Globus pallidus (tissue), 1 donor: ENCODE measurements around the gene ACAT1.
"Not testable (repeated sequence)": the region's sequence is repeated elsewhere in the genome, so short reads cannot be mapped to it uniquely, and the experiment has no call there.

Source experiments
- DNase-seq: peaks from one replicate; pipeline ENCODE4 v3.0.0-alpha.2; 2015; ENCODE audit warnings: low spot score

The ACAT1 gene

GRCh38 chr11:108121274-108122155 lies at the start of gene ACAT1:
Gene ACAT1 (plus strand): TSS chr11:108121567. CDS start chr11:108121607, 40 bp downstream.
- DNase-seq: peak; percentile 89

- no peak for DNase-seq
Observed at GRCh38 chr11:108084811-108085210, 36.6 kb upstream of the ACAT1 start.

DNA sequence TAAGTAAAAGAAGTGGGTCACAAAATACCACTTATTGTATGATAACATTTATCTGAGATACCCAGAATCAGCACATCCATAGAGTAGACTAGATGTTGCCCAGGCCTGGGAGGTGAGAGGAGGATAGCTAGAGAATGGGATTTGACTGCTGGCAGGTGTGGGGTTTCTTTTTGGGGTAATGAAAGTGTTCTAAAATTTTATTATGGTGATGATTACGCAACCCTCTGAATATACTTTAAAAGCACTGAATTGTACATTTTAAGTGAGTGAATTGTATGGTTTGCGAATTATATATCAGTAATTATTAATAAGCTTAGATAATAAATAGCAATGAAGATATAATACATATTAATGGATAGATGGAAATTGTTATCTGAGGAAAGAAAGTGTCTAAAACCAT lies 35.7 kb upstream of the ACAT1 start:
- DNase-seq: no peak

DNA sequence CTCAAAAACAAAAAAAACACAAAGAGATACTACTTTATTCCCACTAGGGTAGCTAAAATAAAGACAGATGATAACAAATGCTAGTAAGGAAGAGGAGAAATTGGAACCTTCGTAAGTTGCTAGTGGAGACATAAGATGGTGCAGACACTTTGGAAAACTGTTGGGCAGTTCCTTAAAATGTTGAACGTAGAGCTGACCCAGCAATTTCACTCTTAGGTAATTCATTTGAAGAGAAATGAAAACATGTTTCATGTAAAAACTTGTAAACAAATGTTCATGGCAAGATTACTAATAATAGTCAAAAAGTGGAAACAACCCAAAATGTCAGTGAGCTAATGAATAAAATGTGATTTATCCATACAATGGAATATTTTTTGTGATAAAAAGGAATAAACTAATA lies 29.2 kb upstream of the ACAT1 start:
- DNase-seq: no peak

DNA sequence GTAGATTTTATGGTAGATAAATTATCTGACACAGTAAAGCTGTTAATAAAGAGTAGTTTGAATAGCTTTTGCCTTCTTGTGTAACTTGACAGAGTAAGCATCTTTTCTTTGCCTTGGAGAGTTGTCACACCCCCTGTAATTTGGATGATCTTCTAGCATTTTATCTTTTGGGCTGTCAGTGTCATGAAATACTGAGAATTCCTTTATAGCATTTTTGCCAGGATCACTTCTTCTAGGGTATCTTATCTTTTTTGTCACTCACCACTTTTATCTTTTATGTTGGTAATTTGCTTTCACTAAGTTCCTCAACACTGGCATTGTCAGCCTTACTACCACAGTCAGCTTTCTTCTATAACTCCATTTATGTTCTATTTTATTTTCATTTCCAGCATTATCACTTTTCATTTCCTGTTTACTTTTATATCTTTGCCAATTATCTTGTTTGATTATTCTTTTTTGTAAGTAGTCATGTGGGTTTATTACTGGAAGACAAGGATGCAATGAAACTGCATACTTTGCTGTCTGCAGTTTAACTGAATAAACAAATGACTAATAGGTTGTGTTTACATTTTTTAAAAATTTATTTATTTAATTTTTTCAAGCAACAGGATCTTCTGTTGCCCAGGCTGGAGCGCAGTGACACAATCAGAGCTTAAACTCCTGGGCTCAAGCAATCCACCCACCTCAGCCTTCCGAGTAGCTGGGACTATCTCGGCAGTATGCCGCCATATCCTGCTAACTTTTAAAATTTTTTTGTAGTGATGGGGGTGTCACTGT lies 28.1 kb upstream of the ACAT1 start:
- DNase-seq: no peak

- no peak for DNase-seq
Observed at GRCh38 chr11:108097179-108097578, 24.2 kb upstream of the ACAT1 start.

DNA sequence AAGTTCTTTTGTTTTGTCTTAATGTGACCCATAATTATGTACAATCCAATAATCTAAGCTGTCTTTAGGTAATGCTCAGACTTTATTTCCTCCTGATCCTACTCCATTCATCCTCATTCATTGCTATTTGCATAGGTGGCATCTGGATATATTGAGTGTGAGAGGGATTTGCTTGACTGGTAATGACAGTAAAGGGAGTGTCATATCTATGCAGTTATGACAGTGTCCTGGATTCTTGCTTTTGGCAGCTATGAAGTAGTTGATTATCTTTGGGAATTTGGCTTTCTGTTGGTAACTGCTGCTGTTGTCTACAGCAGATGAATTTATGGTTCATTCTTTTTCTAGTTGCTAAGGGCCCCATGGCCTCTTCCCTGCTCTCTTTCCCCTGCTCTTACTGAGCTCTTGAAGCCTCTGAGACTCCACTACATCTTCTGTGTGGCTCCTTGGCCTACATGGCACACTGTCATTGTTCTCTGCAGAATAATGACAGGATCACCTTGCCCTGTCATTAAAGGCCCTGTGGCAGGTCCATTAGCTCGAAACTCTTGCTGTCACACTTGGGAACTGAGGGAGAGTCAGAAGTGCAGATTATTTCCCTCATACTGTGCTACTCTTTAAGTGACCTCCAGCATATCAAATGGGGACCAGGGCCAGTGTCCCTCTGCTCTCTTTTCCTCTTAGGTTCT lies 20.1 kb upstream of the ACAT1 start:
- no peak for DNase-seq

GRCh38 chr11:108111126-108111525 lies 10.2 kb upstream of the ACAT1 start:
- DNase-seq: no peak

DNA sequence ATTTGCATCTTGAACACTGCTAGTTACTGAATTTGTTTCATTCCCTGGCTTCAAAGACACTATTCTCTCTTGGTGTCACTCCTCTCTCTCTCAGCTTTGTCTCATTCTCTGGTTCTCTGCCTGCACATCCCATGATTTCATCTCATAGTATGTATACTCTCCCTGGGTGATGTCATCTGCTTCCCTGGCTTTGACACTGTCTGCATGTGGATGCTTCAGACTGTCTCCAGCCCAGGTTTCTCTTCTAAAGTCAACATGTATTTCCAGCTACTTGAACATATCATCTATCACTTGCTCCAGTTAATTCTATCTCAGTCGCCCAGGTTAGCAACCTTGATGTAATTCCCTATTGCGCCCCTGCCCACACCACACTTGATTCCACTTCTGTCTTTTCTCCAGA lies 9.3 kb upstream of the ACAT1 start:
- no peak for DNase-seq

DNA sequence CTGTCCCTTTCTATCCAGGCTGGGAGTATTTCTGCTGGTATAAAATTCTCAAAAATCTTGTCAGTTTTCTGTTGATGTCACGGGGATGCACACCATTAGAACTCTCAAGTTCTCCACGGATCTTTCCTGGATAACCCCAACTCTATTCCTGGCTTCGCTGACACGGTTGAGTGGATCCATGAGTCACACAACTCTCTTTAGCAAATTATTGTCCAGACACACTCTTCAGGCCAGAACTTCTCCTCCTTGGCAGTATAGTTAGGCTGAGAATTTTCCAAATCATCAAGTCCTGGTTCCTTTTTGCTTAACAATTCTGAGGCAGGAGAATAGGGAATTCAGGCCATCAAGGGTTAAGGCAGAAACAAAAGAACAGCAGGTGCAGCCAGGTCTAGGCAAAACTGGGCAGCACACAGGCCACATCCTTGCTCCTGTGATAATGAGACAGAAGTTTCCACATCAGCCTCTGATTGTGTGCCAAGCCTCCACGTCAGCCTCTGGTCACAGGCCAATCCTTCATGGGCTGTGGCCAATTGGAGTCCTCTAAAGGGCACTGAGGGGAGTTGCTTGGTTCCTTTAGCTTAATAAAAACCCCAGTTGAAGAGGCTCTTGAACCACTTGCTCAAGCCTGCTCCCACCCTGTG lies 5.7 kb upstream of the ACAT1 start:
- peak; percentile 86 for DNase-seq

GRCh38 chr11:108117746-108118371 lies 3.5 kb upstream of the ACAT1 start:
- DNase-seq: peak; percentile 44

DNA sequence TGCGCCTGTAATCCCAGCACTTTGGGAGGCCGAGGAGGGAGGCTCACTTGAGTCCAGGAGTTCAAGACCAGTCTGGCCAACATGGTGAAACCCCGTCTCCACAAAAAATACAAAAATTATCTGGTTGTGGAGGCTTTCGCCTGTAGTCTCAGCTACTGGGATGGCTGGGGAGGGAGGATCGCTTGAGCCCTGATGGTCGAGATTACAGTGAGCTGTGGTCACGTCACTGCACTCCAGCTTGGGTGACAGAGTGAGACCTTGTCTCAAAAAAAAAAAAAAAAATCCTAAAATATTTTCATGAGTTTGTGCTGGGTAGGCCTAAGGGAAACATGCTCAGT lies 462 bp upstream of the ACAT1 start:
- DNase-seq: not testable (repeated sequence)

GRCh38 chr11:108122166-108122628 lies 830 bp downstream of the ACAT1 start:
- DNase-seq: peak; percentile 32

DNA sequence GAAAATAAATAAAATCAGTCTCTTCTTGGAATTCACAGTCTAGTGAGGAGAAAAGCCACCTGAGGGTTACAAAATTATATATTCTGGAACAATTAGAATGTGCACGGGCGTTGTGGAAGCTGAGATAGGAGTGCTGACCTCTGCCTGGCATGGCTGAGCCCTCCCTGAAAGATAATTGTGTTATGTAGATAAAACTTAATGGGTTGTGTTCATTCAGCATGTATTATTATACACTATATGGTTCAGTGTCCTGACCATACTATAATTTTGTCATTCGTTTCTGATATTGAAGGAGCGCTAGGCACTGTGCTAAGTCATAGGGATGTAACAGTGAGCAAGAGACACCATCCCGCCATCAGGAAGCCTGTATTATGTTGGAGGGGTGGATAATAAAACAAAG lies 3.7 kb downstream of the ACAT1 start:
- DNase-seq: no peak

DNA sequence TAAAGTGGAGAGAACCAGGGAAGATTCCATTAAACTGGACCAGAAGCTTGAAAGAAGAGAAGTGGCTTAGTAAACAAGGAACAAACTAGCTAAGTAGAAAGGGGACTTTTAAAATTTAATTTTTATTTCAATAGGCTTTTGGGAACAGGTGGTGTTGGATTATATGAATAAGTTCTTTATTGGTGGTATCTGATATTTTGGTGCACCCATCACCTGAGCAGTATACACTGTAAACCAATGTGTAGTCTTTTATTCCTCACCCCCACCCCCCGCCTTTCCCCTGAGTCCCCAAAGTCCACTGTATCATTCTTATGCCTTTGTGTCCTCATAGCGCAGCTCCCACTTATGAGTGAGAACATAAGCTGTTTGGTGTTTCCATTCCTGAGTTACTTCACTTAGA lies 7.4 kb downstream of the ACAT1 start:
- no peak for DNase-seq

- DNase-seq: no peak
Observed at GRCh38 chr11:108131993-108132392, 10.6 kb downstream of the ACAT1 start.

DNA sequence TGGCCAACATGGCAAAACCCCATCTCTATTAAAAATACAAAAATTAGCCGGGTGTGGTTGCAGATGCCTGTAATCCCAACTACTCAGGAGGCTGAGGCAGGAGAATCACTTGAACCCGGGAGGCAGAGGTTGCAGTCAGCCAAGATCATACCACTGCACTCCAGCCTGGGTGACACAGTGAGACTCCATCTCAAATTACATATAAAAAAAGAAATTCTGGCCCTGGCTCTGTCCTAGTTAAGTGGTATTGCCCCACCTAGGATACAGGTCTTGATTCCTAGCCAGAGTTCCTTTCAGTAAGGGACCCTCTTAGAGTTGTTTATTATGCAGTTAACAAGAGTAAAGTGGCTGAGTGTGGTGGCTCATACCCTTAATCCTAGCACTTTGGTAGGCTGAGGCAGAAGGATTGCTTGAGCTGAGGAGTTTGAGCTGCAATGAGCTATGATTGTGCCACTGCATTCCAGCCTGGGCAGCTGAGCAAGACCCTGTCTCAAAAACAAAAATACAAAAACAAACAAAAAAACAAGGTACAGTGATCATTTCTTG lies 11.7 kb downstream of the ACAT1 start:
- DNase-seq: not testable (repeated sequence)

DNA sequence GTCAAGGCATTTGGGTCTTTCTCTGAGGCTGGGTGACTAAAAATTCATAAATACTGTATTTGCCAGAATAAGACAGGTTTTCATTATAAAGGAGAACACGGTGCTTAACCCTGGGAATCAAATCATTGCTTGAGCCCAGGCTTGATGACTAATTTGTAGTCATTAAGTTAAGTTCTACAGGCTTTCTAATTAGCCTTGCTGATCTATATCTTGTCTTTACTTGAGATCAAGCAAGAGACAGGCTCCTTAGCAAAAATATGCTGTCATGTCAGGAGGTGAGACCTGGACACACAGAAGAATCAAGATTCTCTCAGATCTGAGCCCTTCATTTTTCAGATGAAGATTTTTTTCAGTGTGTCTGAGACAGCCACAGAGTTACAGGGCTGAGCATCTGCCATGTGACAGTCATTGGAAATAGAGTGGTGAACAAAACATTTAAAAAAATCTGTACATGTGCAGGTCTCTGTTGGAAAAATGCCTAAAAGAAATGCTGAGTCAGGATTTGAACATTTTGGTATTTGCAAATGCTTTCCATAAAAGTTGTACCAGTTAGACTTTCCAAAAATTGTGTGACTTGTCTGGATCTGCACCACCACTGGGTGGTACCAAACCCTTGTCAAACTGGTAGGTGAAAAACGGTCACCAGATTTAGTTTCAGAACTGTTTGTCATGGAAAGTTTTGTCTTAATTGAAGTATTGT lies 14.6 kb downstream of the ACAT1 start:
- DNase-seq: no peak

- DNase-seq: no peak
Observed at GRCh38 chr11:108137212-108137611, 15.8 kb downstream of the ACAT1 start.

DNA sequence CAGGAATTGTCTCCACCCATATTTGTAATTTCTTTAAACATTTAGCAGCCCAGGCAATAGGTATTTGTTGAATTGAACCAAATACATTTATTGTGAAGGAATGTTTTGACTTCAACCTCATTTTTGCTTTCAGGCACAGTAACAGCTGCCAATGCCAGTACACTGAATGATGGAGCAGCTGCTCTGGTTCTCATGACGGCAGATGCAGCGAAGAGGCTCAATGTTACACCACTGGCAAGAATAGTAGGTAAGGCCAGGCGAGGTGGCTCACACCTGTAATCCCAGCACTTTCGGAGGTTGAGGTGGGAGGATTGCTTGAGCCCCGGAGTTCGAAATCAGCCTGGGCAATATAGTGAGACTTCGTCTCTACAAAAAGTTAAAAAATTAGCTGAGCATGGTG lies 20.9 kb downstream of the ACAT1 start:
- DNase-seq: no peak

- no peak for DNase-seq
Observed at GRCh38 chr11:108144615-108145014, 23.2 kb downstream of the ACAT1 start.
